Peyer's patch (tissue), 4 donors: ENCODE measurements around the gene SERPINA3. TPM values are rescaled to one million over a fixed set of nuclear protein-coding genes. Genes with fewer than 3 reads are reported as not detected.
A peak's percentile ranks its signal among the peaks of the same experiment; 100 is the strongest.

Experiments used
- DNase-seq, 3 donors: peaks; one replicate each; pipeline ENCODE4 v3.0.0-alpha.2; 2017 to 2019
- H3K27ac ChIP-seq, 4 donors: fragments of 200-600 bp; sonication (generic); one replicate each; pipeline ENCODE4 v1.5.1; 2016 to 2019
- H3K27me3 ChIP-seq, 2 donors: fragments of 200-600 bp; sonication (generic); one replicate each; pipeline ENCODE4 v1.5.1; 2019
- H3K36me3 ChIP-seq, 3 donors: fragments of 200-600 bp; sonication (generic); one replicate each; pipeline ENCODE4 v1.5.1; 2016 to 2019
- H3K4me1 ChIP-seq, 4 donors: fragments of 200-600 bp; sonication (generic); one replicate each; pipeline ENCODE4 v1.5.1; 2016 to 2019
- H3K4me3 ChIP-seq, 4 donors: fragments of 200-600 bp; sonication (generic); 1 replicate in 3 of 4; 2 replicates in 1 of 4; pipeline ENCODE4 v1.5.1; 2016 to 2019; ENCODE audit warnings: mild to moderate bottlenecking in 1 of 4
- H3K9me3 ChIP-seq, 4 donors: fragments of 200-600 bp; sonication (generic); one replicate each; pipeline ENCODE4 v1.5.1; 2016 to 2019; ENCODE audit warnings: mild to moderate bottlenecking in 1 of 4
- POLR2A ChIP-seq, 2 donors: fragments of 450-650 bp; IDR thresholded peaks; one replicate each; pipeline ENCODE4 v1.5.1; 2017; ENCODE audit warnings: antibody characterized with exemption in 2 of 2, mild to moderate bottlenecking in 2 of 2, moderate library complexity in 2 of 2
- total RNA-seq, 4 donors: library from RNA; depleted of rRNA; stranded (reverse); fragments of >200 nt; gene quantifications; one replicate each; pipeline ENCODE4 v1.1.0, GENCODE V29; 2016
- TF ChIP-seq, protein P1 (sequence below), 6 experiments: fragments of 450-650 bp in 4 of 6; fragments of 200-600 bp in 2 of 6; sonication (generic) in 1 of 6; IDR thresholded peaks; one replicate each; pipeline ENCODE4 v1.5.1; 2017 to 2019; ENCODE audit warnings: antibody characterized with exemption in 6 of 6, mild to moderate bottlenecking in 3 of 6, moderate library complexity in 1 of 6

Gene SERPINA3
- total RNA-seq, 4 donors from 2014 or later = 25.9 to 61.8 (median 34.5) TPM

- DNase-seq = no peak
- H3K9me3 ChIP-seq = no peaks in the 10 kb centered on the region
- no peak overlapping the region for H3K4me3 ChIP-seq
- TF ChIP-seq POLR2A (IDR thresholded peaks at IDR 0.05) = no peak
- TF ChIP-seq, protein P1, sequence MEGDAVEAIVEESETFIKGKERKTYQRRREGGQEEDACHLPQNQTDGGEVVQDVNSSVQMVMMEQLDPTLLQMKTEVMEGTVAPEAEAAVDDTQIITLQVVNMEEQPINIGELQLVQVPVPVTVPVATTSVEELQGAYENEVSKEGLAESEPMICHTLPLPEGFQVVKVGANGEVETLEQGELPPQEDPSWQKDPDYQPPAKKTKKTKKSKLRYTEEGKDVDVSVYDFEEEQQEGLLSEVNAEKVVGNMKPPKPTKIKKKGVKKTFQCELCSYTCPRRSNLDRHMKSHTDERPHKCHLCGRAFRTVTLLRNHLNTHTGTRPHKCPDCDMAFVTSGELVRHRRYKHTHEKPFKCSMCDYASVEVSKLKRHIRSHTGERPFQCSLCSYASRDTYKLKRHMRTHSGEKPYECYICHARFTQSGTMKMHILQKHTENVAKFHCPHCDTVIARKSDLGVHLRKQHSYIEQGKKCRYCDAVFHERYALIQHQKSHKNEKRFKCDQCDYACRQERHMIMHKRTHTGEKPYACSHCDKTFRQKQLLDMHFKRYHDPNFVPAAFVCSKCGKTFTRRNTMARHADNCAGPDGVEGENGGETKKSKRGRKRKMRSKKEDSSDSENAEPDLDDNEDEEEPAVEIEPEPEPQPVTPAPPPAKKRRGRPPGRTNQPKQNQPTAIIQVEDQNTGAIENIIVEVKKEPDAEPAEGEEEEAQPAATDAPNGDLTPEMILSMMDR (IDR thresholded peaks at IDR 0.05) = no peak
- H3K27ac ChIP-seq = peak overlapping the region in 3 of 4 donors; percentile 76 to 91 (median 82)
- peaks cover 0 to 22% (median 10%) of the 10 kb centered on the region in 4 donors for H3K4me1 ChIP-seq
- H3K27me3 ChIP-seq = no peaks in the 10 kb centered on the region
- H3K36me3 ChIP-seq = no peaks in the 10 kb centered on the region
Observed at GRCh38 chr14:94598506-94598815, 13.7 kb upstream of the SERPINA3 start.

GRCh38 chr14:94598816-94599655 is 13.2 kb upstream of the SERPINA3 start:
- Histone ChIP-seq H3K4me1 (peaks cover 0 to 22% (median 10%) of the 10 kb centered on the region in 4 donors), H3K27ac (peak overlapping the region; percentile 32 to 91 (median 79)), H3K36me3 (no peaks in the 10 kb centered on the region), H3K27me3 (no peaks in the 10 kb centered on the region), H3K9me3 (no peaks in the 10 kb centered on the region), H3K4me3 (no peak overlapping the region)
- DNase-seq = peak in 2 of 3 donors; percentile 79 to 85
- TF ChIP-seq, protein P1 (IDR thresholded peaks at IDR 0.05) = peak in 3 of 6 experiments; percentile 36 to 53 (median 44)
- peak in 1 of 2 donors; percentile 22 for TF ChIP-seq POLR2A (IDR thresholded peaks at IDR 0.05)

GRCh38 chr14:94599656-94600004 is 12.6 kb upstream of the SERPINA3 start:
- Histone ChIP-seq H3K4me3 (no peak overlapping the region), H3K9me3 (no peaks in the 10 kb centered on the region), H3K4me1 (peaks cover 0 to 22% (median 10%) of the 10 kb centered on the region in 4 donors), H3K27me3 (no peaks in the 10 kb centered on the region), H3K27ac (peak overlapping the region; percentile 32 to 91 (median 66)), H3K36me3 (no peaks in the 10 kb centered on the region)
- peak in 1 of 3 donors; percentile 52 for DNase-seq
- TF ChIP-seq, protein P1 (IDR thresholded peaks at IDR 0.05) = peak in 1 of 6 experiments; percentile 11
- TF ChIP-seq POLR2A (IDR thresholded peaks at IDR 0.05) = no peak

DNA sequence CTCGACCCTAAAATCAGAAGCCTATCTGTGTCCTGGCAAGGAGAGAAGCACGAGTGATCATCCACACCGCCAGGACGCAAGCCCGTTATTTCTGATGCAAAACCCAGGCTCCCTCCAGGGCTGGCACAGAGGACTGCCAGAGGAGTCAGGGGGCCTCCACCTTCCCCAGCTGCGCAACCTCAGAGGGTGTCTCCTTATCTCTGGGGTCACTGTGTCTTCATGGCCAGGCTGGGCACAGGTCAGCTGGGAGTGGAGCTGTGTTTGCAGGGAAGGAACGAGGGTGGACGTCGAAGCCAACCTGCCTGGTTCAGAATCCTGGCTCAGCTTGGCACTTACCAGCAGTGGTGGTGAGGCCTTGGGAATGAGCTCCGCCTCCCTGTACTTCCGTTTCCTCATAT is 12.0 kb upstream of the SERPINA3 start:
- peak overlapping the region; percentile 32 to 91 (median 66) for H3K27ac ChIP-seq
- no peak overlapping the region for H3K4me3 ChIP-seq
- no peaks in the 10 kb centered on the region for H3K36me3 ChIP-seq
- no peaks in the 10 kb centered on the region for H3K9me3 ChIP-seq
- peaks cover 0 to 22% (median 10%) of the 10 kb centered on the region in 4 donors for H3K4me1 ChIP-seq
- no peak for DNase-seq
- no peaks in the 10 kb centered on the region for H3K27me3 ChIP-seq
- TF ChIP-seq, protein P1 (IDR thresholded peaks at IDR 0.05) = no peak
- TF ChIP-seq POLR2A (IDR thresholded peaks at IDR 0.05) = no peak

DNA sequence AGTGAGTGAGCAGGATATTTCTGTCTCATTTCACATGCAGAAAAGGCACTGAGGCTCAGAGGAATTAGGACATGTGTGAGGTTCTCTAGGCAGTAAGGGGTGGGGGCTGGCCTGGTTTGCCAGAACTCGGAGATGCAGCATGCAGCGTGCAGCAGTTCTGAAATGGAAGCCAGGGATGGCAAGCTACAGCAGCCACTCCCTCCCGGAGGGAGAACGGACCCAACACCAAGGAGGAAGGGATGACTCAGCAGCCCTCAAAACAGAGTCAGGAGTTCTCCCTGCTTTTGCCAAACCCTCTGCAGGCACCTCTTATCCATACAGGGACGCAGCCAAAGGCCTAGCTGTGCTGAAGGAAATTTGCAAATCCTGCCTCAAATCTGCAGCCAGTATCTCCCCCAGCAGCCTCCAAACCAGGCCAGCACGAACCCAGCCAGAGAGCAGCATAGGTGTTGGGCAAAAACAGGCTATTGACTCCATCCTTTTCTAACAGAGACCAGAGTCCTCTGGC is 10.3 kb upstream of the SERPINA3 start:
- TF ChIP-seq, protein P1 (IDR thresholded peaks at IDR 0.05) = no peak
- TF ChIP-seq POLR2A (IDR thresholded peaks at IDR 0.05) = no peak
- Histone ChIP-seq H3K4me1 (peaks cover 0 to 22% (median 10%) of the 10 kb centered on the region in 4 donors), H3K27me3 (no peaks in the 10 kb centered on the region), H3K36me3 (no peaks in the 10 kb centered on the region), H3K4me3 (no peak overlapping the region), H3K27ac (peak overlapping the region; percentile 5 to 82 (median 32)), H3K9me3 (no peaks in the 10 kb centered on the region)
- peak in 2 of 3 donors; percentile 17 to 69 for DNase-seq
